ENCODE data around the gene SLC38A6.

- no peak for TF ChIP-seq CTCF (IDR thresholded peaks at IDR 0.05)
- TF ChIP-seq POLR2A (IDR thresholded peaks at IDR 0.05): no peak
Observed at GRCh38 chr14:60951776-60952435, 29.1 kb upstream of the SLC38A6 start.
